Spleen (tissue), 7 donors: ENCODE data around the gene MAP1LC3B.

ENCODE experiments used
- CTCF ChIP-seq, 11 experiments: fragments of 200-600 bp in 7 of 11; fragments of 450-650 bp in 4 of 11; sonication (generic) in 4 of 11; IDR thresholded peaks in 8 of 11; conservative IDR thresholded peaks in 3 of 11; 1 replicate in 7 of 11; 2 replicates in 4 of 11; pipeline versions ENCODE4 v1.4.0 to v1.8.0; 2016 to 2021; ENCODE audit warnings: antibody characterized with exemption in 11 of 11, inconsistent platforms in 4 of 11, mild to moderate bottlenecking in 1 of 11
- POLR2A ChIP-seq, 3 donors: fragments of 450-650 bp; IDR thresholded peaks; one replicate each; pipeline ENCODE4 v1.5.1; 2017; ENCODE audit warnings: antibody characterized with exemption in 3 of 3, mild to moderate bottlenecking in 1 of 3
- POLR2AphosphoS5 ChIP-seq, 3 donors: sonication (generic); formaldehyde crosslinking; IDR thresholded peaks; one replicate each; pipeline ENCODE4 v1.5.1; 2017; ENCODE audit warnings: antibody characterized with exemption in 3 of 3
- donor health status: DM: no; HTN: no; CAD: no; lungs with moderate emphysema.
- donor health status: DM: no; HTN: no; CAD: no.
- donor health status: DM: no; HTN: no; CAD: no.

- no peak for TF ChIP-seq CTCF (IDR thresholded peaks at IDR 0.05 in 8 of 11, conservative IDR thresholded peaks at IDR 0.05 in 3 of 11)
- TF ChIP-seq POLR2A (IDR thresholded peaks at IDR 0.05), result no peak
- no peak for TF ChIP-seq POLR2AphosphoS5 (IDR thresholded peaks at IDR 0.05)
Observed at GRCh38 chr16:87344165-87344930, 47.8 kb upstream of the MAP1LC3B start.
